Measurements from ENCODE around the gene DACH1. TPM values are rescaled to one million over a fixed set of nuclear protein-coding genes. Genes with fewer than 3 reads are reported as not detected.

Gene DACH1
- total RNA-seq, 4 donors from 2014 or later, result 1.5 to 17.3 (median 3.3) TPM

DNA sequence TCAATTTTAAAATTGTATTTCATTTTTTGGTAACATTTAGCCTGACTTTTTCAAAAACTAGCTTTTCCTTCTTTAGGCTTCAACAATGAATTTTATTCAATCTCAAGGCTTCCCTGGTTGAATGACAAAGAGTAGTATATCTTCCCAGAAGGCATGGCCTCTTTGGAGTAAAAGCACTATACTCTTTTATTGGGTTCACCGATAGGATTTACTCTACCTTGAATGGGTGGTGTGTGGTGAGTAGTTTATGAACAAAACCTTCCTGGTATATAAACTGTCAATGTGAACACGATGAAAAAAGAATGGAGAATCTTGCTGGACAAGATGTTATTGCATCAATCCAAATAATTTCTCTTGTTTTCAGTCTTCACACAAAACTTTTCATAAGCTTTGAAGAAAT is 167.7 kb downstream of the DACH1 start:
- Histone ChIP-seq H3K36me3 (no peaks in the 10 kb centered on the region), H3K4me1 (peaks cover 0 to 14% (median 3%) of the 10 kb centered on the region in 4 donors), H3K27ac (no peak overlapping the region), H3K27me3 (no peaks in the 10 kb centered on the region), H3K4me3 (no peak overlapping the region), H3K9me3 (no peaks in the 10 kb centered on the region)
- TF ChIP-seq EP300 (IDR thresholded peaks at IDR 0.05; ENCODE audit: low read depth), result no peak
- TF ChIP-seq POLR2A (IDR thresholded peaks at IDR 0.05), result no peak
- TF ChIP-seq, protein P1, sequence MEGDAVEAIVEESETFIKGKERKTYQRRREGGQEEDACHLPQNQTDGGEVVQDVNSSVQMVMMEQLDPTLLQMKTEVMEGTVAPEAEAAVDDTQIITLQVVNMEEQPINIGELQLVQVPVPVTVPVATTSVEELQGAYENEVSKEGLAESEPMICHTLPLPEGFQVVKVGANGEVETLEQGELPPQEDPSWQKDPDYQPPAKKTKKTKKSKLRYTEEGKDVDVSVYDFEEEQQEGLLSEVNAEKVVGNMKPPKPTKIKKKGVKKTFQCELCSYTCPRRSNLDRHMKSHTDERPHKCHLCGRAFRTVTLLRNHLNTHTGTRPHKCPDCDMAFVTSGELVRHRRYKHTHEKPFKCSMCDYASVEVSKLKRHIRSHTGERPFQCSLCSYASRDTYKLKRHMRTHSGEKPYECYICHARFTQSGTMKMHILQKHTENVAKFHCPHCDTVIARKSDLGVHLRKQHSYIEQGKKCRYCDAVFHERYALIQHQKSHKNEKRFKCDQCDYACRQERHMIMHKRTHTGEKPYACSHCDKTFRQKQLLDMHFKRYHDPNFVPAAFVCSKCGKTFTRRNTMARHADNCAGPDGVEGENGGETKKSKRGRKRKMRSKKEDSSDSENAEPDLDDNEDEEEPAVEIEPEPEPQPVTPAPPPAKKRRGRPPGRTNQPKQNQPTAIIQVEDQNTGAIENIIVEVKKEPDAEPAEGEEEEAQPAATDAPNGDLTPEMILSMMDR (IDR thresholded peaks at IDR 0.05), result no peak
- DNase-seq, result no peak
- intact Hi-C loops (cut with DNase I; ENCODE audit: low total_unique reads) (no loop called here), in situ Hi-C loops (cut with MboI; ENCODE audit: low pct_ligation_motif_present in 1 of 4, low pct_unique_long_range_greater_than_20kb in 1 of 4, low sequenced_read_pairs in 3 of 4) (no loop called here)
- 59 to 69% methylated on average over 2 of the region's 2 CpGs for WGBS, 2 donors (ENCODE audit: low coverage in 1 of 2)

DNA sequence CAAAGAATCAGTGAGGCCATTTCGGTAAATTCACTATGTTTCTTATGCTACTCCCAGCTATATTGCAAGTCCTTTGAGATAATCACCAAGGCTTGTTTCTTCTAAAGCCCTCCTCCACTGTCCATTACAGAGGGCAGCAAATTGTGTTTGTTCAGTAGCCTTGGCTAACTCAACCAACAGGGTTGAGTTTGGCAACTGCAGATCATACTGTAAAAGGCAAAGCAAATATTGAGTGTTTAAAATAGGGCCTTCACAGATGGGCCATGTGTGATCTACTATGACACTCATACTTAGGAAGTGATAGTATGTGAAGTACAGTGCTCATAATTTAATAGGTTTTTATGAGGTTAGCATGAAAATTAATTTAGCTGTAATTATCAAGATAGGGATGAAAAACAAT is 171.3 kb downstream of the DACH1 start:
- 96 to 100% methylated on average over 1 of the region's 1 CpG for WGBS, 2 donors (ENCODE audit: low coverage in 1 of 2)
- H3K36me3 ChIP-seq, result no peaks in the 10 kb centered on the region
- H3K9me3 ChIP-seq, result no peaks in the 10 kb centered on the region
- intact Hi-C loops (cut with DNase I; ENCODE audit: low total_unique reads), result no loop called here
- H3K27ac ChIP-seq, result no peak overlapping the region
- TF ChIP-seq POLR2A (IDR thresholded peaks at IDR 0.05) (no peak), EP300 (IDR thresholded peaks at IDR 0.05; ENCODE audit: low read depth) (no peak), POLR2AphosphoS5 (IDR thresholded peaks at IDR 0.05) (no peak)
- TF ChIP-seq, protein P1 (IDR thresholded peaks at IDR 0.05), result no peak
- H3K4me1 ChIP-seq, result no peaks in the 10 kb centered on the region
- in situ Hi-C loops (cut with MboI; ENCODE audit: low pct_ligation_motif_present in 1 of 4, low pct_unique_long_range_greater_than_20kb in 1 of 4, low sequenced_read_pairs in 3 of 4), result no loop called here
- no peak for DNase-seq
- no peaks in the 10 kb centered on the region for H3K27me3 ChIP-seq
- no peak overlapping the region for H3K4me3 ChIP-seq

DNA sequence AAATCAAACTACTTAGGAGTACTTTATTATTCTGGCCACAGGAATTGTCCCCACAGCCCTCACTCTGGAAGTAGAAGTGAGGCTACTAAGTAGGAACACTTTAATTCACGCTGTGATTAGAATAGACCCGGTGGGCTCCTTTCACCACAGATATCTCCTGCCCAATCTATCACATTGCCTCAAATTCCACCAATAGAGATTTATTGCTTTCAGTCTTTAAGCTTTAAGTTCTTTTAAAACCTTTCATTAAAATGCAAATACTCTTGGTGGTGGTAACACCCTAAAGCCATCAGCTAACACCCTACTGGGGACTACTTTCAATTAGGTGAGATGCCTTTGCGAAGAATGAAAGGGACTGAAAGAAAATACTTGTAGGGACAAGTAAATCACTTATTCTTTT is 181.9 kb downstream of the DACH1 start:
- Histone ChIP-seq H3K27ac (no peak overlapping the region), H3K27me3 (no peaks in the 10 kb centered on the region), H3K36me3 (no peaks in the 10 kb centered on the region), H3K9me3 (no peaks in the 10 kb centered on the region), H3K4me1 (no peaks in the 10 kb centered on the region), H3K4me3 (no peak overlapping the region)
- intact Hi-C loops (cut with DNase I; ENCODE audit: low total_unique reads), result no loop called here
- in situ Hi-C loops (cut with MboI; ENCODE audit: low pct_ligation_motif_present in 1 of 4, low pct_unique_long_range_greater_than_20kb in 1 of 4, low sequenced_read_pairs in 3 of 4), result no loop called here
- 79 to 81% methylated on average over 3 of the region's 3 CpGs for WGBS, 2 donors (ENCODE audit: low coverage in 1 of 2)
- no peak for DNase-seq
- no peak for TF ChIP-seq EP300 (IDR thresholded peaks at IDR 0.05; ENCODE audit: low read depth)
- TF ChIP-seq, protein P1 (IDR thresholded peaks at IDR 0.05), result no peak
- TF ChIP-seq POLR2AphosphoS5 (IDR thresholded peaks at IDR 0.05), result no peak
- TF ChIP-seq POLR2A (IDR thresholded peaks at IDR 0.05), result no peak

DNA sequence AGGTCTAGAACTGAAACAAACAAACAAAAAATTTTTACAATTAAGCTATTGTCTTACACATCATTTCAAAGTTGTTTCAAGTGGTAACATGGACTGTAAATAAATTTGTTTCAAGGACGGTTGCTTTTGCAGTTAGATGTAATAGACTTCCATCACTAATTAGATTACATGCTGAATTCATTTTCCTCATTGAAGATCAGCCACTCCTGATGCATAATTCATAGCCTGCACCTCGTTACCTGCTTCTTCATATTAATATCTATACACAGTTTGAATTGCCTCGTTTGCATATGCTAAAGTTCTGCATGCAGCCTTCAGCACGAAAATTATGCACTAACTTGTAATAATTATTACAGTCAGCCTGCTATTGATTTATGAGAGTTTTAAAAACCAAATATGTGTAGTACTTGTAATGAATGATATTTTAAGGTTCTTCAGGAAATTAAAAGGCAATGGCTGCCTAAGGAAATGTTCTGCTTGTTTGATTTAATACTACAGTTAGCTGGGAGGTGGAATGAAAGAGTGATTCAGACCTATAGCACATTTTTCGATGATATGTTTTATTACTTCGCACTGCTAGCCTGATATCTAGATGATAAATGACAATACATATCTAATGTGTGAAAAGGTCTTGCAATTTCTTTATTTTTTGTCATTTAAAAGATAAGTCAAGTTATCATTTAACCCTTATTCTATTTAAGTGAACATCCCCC is 184.9 kb downstream of the DACH1 start:
- no peaks in the 10 kb centered on the region for H3K36me3 ChIP-seq
- H3K4me1 ChIP-seq, result no peaks in the 10 kb centered on the region
- H3K27ac ChIP-seq, result no peak overlapping the region
- TF ChIP-seq, protein P1 (IDR thresholded peaks at IDR 0.05), result no peak
- TF ChIP-seq EP300 (IDR thresholded peaks at IDR 0.05; ENCODE audit: low read depth), result no peak
- no peak for TF ChIP-seq POLR2A (IDR thresholded peaks at IDR 0.05)
- TF ChIP-seq POLR2AphosphoS5 (IDR thresholded peaks at IDR 0.05), result no peak
- DNase-seq, result no peak
- H3K27me3 ChIP-seq, result no peaks in the 10 kb centered on the region
- intact Hi-C loops (cut with DNase I; ENCODE audit: low total_unique reads), result no loop called here
- in situ Hi-C loops (cut with MboI; ENCODE audit: low pct_ligation_motif_present in 1 of 4, low pct_unique_long_range_greater_than_20kb in 1 of 4, low sequenced_read_pairs in 3 of 4), result no loop called here
- WGBS, 2 donors (ENCODE audit: low coverage in 1 of 2), result 62 to 75% methylated on average over 5 to 6 of the region's 6 CpGs
- no peaks in the 10 kb centered on the region for H3K9me3 ChIP-seq
- H3K4me3 ChIP-seq, result no peak overlapping the region
